Lung (tissue), 12 donors: Measurements from ENCODE around the gene APOC4. TPM values are rescaled to one million over a fixed set of nuclear protein-coding genes. Genes with fewer than 3 reads are reported as not detected.

Experiments
- ATAC-seq: fragments of 200-7000 bp; cut with Tn5 transposase; one replicate; pipeline ENCODE4 v1.9.1; 2020; ENCODE audit warnings: moderate number of reproducible peaks; ENCODE audit not compliant: insufficient read depth, low FRiP score
- DNase-seq, 3 donors: peaks; one replicate each; pipeline ENCODE4 v3.0.0-alpha.2; 2013 to 2017
- H3K27ac ChIP-seq, 2 donors: one replicate each; pipeline ENCODE4 v1.5.1; 2013; ENCODE audit warnings: mild to moderate bottlenecking in 2 of 2, moderate library complexity in 2 of 2, control low read depth in 1 of 2, inconsistent platforms in 1 of 2, low read depth in 1 of 2, low read length in 1 of 2
- H3K27me3 ChIP-seq, 3 donors: one replicate each; pipeline ENCODE4 v1.5.1; 2013; ENCODE audit warnings: low read length in 2 of 3; ENCODE audit not compliant: control insufficient read depth in 3 of 3, insufficient read depth in 3 of 3
- H3K36me3 ChIP-seq, 4 donors: one replicate each; pipeline ENCODE4 v1.5.1; 2013; ENCODE audit warnings: low read length in 4 of 4, mild to moderate bottlenecking in 1 of 4, moderate library complexity in 1 of 4; ENCODE audit not compliant: control insufficient read depth in 4 of 4, insufficient read depth in 4 of 4
- H3K4me1 ChIP-seq, 5 donors: one replicate each; pipeline ENCODE4 v1.5.1; 2013; ENCODE audit warnings: low read length in 5 of 5, mild to moderate bottlenecking in 2 of 5, moderate library complexity in 1 of 5; ENCODE audit not compliant: control insufficient read depth in 5 of 5, insufficient read depth in 5 of 5
- H3K4me3 ChIP-seq: one replicate; pipeline ENCODE4 v1.5.1; 2013; ENCODE audit warnings: mild to moderate bottlenecking, control low read depth, moderate library complexity
- H3K9ac ChIP-seq, 2 donors: one replicate each; pipeline ENCODE4 v1.5.1; 2013; ENCODE audit warnings: low read length in 2 of 2, control low read depth in 1 of 2; ENCODE audit not compliant: insufficient read depth in 1 of 2
- H3K9me3 ChIP-seq, 4 donors: one replicate each; pipeline ENCODE4 v1.5.1; 2013; ENCODE audit warnings: low read length in 3 of 4, mild to moderate bottlenecking in 1 of 4, moderate library complexity in 1 of 4; ENCODE audit not compliant: control insufficient read depth in 4 of 4, insufficient read depth in 3 of 4
- CTCF ChIP-seq: IDR thresholded peaks from 2 replicates; pipeline ENCODE4 v1.5.1; 2012; ENCODE audit warnings: mild to moderate bottlenecking; ENCODE audit errors: control extremely low read depth, extremely low read depth
- WGBS, 2 donors: extraction: QIAGEN DNeasy Blood & Tissue Kit; methylation state at CpG; one replicate each; pipeline ENCODE4 v1.1.7; 2013; 5-methylcytosine and 5-hydroxymethylcytosine counted together
- polyA plus RNA-seq, 2 donors: library from polyadenylated mRNA; stranded (reverse); fragments of 200-250 nt; gene quantifications; one replicate each; pipeline ENCODE4 v1.2.1, GENCODE V29; 2013
- total RNA-seq, 2 donors: library from RNA; depleted of rRNA in 1 of 2; stranded (reverse); fragments of >200 nt in 1 of 2; gene quantifications; one replicate each; pipeline ENCODE4 v1.2.1, GENCODE V29; 2014 to 2021
- donor health status: control.
- donor health status: control.
- donor health status: Bipolar disorder and iron deficiency.
- donor health status: healthy.
- donor health status: DM: yes; HTN: yes; CAD: no.

Gene APOC4
- total and polyA plus RNA-seq, 4 donors = 0.98 TPM; not detected in 3

DNA sequence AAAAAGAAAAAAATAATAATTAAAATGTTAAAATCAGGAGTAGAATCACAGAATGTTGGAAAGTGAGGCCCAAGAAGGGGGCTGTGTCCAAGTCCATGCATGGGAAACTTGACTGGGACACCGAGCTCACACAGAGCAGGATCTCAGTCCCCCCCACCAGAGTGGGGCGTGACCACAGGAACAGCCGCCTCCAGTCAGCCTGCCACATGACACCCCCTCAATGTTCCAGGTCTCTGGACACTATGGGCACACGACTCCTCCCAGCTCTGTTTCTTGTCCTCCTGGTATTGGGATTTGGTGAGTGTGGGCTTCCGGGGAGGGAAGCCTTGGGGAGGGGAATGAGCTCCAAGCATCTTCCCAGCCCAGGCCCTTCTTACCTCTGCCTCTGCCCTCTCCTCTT, 6.2 kb downstream of the APOC4 start:
- no peak for ATAC-seq
- DNase-seq = no peak
- Histone ChIP-seq H3K9me3 (no peaks in the 10 kb centered on the region), H3K4me1 (peaks cover 0 to 6% (median 0%) of the 10 kb centered on the region in 5 donors), H3K4me3 (no peak overlapping the region), H3K27me3 (no peaks in the 10 kb centered on the region), H3K9ac (no peak overlapping the region), H3K27ac (no peak overlapping the region), H3K36me3 (peaks cover 0 to 5% (median 3%) of the 10 kb centered on the region in 4 donors)
- WGBS, 2 donors = 80 to 82% methylated on average over 5 of the region's 5 CpGs
- no peak for TF ChIP-seq CTCF

GRCh38 chr19:44948763-44949374, 6.8 kb downstream of the APOC4 start:
- H3K9ac ChIP-seq = no peak overlapping the region
- 87 to 90% methylated on average over 4 to 5 of the region's 5 CpGs for WGBS, 2 donors
- H3K4me3 ChIP-seq = no peak overlapping the region
- H3K27me3 ChIP-seq = no peaks in the 10 kb centered on the region
- DNase-seq = no peak
- no peak overlapping the region for H3K27ac ChIP-seq
- peaks cover 0 to 5% (median 4%) of the 10 kb centered on the region in 4 donors for H3K36me3 ChIP-seq
- TF ChIP-seq CTCF = no peak
- no peak for ATAC-seq
- no peaks in the 10 kb centered on the region for H3K9me3 ChIP-seq
- peaks cover 0 to 11% (median 0%) of the 10 kb centered on the region in 5 donors for H3K4me1 ChIP-seq

GRCh38 chr19:44949550-44949949, 7.5 kb downstream of the APOC4 start:
- no peak for TF ChIP-seq CTCF
- Histone ChIP-seq H3K4me1 (peaks cover 0 to 16% (median 0%) of the 10 kb centered on the region in 5 donors), H3K9ac (no peak overlapping the region), H3K27me3 (no peaks in the 10 kb centered on the region), H3K9me3 (no peaks in the 10 kb centered on the region), H3K4me3 (no peak overlapping the region), H3K27ac (no peak overlapping the region), H3K36me3 (peaks cover 0 to 5% (median 4%) of the 10 kb centered on the region in 4 donors)
- DNase-seq (no peak), ATAC-seq (no peak)
- 75 to 96% methylated on average over 9 of the region's 9 CpGs for WGBS, 2 donors
